Measurements from ENCODE around the gene PFN1.

DNA sequence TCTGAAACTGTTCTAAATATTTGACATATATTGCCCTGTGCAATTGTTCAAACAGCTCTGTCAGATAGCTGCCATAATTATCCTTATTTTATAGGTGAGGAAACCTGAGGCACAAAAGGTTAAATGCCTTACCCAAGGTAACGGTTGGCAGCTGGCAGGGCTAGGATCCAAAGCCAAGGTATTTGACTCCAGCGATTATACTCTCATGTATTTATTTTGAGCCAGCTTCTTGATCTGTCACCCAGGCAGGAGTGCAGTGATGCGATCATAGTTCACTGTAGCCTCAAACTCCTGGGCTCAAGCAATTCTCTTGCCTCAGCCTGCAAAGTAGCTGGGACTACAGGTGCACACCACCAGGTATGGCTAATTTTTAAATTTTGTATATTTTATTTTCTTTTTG, 9.8 kb upstream of the PFN1 start:
- no peak for TF ChIP-seq EP300 (IDR thresholded peaks at IDR 0.05; ENCODE audit: borderline replicate concordance)
- TF ChIP-seq, protein P1, sequence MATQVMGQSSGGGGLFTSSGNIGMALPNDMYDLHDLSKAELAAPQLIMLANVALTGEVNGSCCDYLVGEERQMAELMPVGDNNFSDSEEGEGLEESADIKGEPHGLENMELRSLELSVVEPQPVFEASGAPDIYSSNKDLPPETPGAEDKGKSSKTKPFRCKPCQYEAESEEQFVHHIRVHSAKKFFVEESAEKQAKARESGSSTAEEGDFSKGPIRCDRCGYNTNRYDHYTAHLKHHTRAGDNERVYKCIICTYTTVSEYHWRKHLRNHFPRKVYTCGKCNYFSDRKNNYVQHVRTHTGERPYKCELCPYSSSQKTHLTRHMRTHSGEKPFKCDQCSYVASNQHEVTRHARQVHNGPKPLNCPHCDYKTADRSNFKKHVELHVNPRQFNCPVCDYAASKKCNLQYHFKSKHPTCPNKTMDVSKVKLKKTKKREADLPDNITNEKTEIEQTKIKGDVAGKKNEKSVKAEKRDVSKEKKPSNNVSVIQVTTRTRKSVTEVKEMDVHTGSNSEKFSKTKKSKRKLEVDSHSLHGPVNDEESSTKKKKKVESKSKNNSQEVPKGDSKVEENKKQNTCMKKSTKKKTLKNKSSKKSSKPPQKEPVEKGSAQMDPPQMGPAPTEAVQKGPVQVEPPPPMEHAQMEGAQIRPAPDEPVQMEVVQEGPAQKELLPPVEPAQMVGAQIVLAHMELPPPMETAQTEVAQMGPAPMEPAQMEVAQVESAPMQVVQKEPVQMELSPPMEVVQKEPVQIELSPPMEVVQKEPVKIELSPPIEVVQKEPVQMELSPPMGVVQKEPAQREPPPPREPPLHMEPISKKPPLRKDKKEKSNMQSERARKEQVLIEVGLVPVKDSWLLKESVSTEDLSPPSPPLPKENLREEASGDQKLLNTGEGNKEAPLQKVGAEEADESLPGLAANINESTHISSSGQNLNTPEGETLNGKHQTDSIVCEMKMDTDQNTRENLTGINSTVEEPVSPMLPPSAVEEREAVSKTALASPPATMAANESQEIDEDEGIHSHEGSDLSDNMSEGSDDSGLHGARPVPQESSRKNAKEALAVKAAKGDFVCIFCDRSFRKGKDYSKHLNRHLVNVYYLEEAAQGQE (IDR thresholded peaks at IDR 0.05; ENCODE audit: low read depth): no peak
- TF ChIP-seq TCF12 (IDR thresholded peaks at IDR 0.05; ENCODE audit: low read depth): no peak
- no peak for TF ChIP-seq YY1 (IDR thresholded peaks at IDR 0.05; ENCODE audit: low read depth)
- no peak for TF ChIP-seq CREB1 (IDR thresholded peaks at IDR 0.05; ENCODE audit: low read depth)
- no peak for TF ChIP-seq EGR1 (IDR thresholded peaks at IDR 0.05)
- TF ChIP-seq, protein P2, sequence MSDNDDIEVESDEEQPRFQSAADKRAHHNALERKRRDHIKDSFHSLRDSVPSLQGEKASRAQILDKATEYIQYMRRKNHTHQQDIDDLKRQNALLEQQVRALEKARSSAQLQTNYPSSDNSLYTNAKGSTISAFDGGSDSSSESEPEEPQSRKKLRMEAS (IDR thresholded peaks at IDR 0.05): no peak
- TF ChIP-seq TEAD4 (IDR thresholded peaks at IDR 0.05): no peak

Data from Ishikawa (cell line).